Measurements from ENCODE around the gene GALNS. TPM values are rescaled to one million over a fixed set of nuclear protein-coding genes. Genes with fewer than 3 reads are reported as not detected.

The GALNS gene
- total and polyA plus RNA-seq, 2 of the 13 experiments (the other 11 are each of a cell fraction or from before 2014, with no cell fraction given) = 9.2 to 9.8 TPM

DNA sequence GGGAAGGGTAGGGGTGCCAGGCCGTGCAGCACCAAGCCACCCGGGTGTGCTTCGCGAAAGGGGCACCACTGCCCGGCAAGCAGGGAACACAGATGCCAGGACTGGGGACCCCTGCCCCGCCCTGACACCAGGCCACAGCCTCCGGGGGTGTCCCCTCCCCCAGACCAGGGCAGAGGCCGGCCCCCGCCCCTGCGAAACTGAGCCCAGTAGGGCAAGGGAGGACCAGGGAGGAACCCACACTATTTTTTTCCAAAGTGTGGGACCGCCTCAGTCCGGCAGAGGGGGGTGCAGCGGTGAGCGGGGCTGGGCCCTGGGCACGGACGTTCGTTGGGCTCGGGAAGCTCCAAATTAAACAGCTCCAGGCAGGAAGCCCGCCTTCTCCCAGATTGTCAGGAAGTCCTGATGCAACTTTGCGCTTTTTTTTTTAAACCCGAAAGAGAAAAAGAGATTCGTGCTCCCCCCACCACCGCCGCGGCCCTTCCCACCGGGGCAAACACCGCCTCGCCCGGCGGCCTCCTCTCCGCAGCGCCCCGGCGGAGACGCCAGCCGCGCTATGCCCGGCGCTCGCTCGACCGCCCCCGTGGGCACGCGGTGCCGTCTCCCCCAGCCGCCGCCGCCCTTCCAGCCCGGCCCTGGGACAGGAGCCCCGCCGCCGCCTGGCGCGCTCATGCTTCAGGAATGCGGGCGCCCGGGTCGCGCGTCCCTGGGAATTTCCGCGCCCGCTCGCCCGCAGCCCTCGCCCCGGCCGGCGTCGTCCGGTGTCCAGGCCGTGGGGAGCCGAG, 72.5 kb downstream of the GALNS start (continued):
- TF ChIP-seq ZNF790 (CRISPR knock-in tag; IDR thresholded peaks at IDR 0.05; ENCODE audit: borderline replicate concordance) (0 out of 2 replicates have a peak, but pooled peaks have one; percentile 63), ZKSCAN8 (CRISPR knock-in tag; IDR thresholded peaks at IDR 0.05; ENCODE audit: borderline replicate concordance) (no peak), ATF7-NPFF (CRISPR knock-in tag; IDR thresholded peaks at IDR 0.05; ENCODE audit: low read depth) (peak; percentile 82; the same call in 1 of the 2 replicates), ZNF296 (CRISPR knock-in tag; conservative IDR thresholded peaks at IDR 0.05) (no peak), NKX3-1 (CRISPR knock-in tag; IDR thresholded peaks at IDR 0.05) (peak; percentile 6; the same call in 1 of the 2 replicates), ZNF724P (CRISPR knock-in tag; IDR thresholded peaks at IDR 0.05; ENCODE audit: borderline replicate concordance) (0 out of 2 replicates have a peak, but pooled peaks have one; percentile 72), SKI (IDR thresholded peaks at IDR 0.05; ENCODE audit: partially characterized antibody) (peak; percentile 68)
- TF ChIP-seq, protein P1, sequence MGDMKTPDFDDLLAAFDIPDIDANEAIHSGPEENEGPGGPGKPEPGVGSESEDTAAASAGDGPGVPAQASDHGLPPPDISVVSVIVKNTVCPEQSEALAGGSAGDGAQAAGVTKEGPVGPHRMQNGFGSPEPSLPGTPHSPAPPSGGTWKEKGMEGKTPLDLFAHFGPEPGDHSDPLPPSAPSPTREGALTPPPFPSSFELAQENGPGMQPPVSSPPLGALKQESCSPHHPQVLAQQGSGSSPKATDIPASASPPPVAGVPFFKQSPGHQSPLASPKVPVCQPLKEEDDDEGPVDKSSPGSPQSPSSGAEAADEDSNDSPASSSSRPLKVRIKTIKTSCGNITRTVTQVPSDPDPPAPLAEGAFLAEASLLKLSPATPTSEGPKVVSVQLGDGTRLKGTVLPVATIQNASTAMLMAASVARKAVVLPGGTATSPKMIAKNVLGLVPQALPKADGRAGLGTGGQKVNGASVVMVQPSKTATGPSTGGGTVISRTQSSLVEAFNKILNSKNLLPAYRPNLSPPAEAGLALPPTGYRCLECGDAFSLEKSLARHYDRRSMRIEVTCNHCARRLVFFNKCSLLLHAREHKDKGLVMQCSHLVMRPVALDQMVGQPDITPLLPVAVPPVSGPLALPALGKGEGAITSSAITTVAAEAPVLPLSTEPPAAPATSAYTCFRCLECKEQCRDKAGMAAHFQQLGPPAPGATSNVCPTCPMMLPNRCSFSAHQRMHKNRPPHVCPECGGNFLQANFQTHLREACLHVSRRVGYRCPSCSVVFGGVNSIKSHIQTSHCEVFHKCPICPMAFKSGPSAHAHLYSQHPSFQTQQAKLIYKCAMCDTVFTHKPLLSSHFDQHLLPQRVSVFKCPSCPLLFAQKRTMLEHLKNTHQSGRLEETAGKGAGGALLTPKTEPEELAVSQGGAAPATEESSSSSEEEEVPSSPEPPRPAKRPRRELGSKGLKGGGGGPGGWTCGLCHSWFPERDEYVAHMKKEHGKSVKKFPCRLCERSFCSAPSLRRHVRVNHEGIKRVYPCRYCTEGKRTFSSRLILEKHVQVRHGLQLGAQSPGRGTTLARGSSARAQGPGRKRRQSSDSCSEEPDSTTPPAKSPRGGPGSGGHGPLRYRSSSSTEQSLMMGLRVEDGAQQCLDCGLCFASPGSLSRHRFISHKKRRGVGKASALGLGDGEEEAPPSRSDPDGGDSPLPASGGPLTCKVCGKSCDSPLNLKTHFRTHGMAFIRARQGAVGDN (CRISPR knock-in tag; IDR thresholded peaks at IDR 0.05) = peak; percentile 60; the same call in 1 of the 2 replicates
- TF ChIP-seq, protein P2, sequence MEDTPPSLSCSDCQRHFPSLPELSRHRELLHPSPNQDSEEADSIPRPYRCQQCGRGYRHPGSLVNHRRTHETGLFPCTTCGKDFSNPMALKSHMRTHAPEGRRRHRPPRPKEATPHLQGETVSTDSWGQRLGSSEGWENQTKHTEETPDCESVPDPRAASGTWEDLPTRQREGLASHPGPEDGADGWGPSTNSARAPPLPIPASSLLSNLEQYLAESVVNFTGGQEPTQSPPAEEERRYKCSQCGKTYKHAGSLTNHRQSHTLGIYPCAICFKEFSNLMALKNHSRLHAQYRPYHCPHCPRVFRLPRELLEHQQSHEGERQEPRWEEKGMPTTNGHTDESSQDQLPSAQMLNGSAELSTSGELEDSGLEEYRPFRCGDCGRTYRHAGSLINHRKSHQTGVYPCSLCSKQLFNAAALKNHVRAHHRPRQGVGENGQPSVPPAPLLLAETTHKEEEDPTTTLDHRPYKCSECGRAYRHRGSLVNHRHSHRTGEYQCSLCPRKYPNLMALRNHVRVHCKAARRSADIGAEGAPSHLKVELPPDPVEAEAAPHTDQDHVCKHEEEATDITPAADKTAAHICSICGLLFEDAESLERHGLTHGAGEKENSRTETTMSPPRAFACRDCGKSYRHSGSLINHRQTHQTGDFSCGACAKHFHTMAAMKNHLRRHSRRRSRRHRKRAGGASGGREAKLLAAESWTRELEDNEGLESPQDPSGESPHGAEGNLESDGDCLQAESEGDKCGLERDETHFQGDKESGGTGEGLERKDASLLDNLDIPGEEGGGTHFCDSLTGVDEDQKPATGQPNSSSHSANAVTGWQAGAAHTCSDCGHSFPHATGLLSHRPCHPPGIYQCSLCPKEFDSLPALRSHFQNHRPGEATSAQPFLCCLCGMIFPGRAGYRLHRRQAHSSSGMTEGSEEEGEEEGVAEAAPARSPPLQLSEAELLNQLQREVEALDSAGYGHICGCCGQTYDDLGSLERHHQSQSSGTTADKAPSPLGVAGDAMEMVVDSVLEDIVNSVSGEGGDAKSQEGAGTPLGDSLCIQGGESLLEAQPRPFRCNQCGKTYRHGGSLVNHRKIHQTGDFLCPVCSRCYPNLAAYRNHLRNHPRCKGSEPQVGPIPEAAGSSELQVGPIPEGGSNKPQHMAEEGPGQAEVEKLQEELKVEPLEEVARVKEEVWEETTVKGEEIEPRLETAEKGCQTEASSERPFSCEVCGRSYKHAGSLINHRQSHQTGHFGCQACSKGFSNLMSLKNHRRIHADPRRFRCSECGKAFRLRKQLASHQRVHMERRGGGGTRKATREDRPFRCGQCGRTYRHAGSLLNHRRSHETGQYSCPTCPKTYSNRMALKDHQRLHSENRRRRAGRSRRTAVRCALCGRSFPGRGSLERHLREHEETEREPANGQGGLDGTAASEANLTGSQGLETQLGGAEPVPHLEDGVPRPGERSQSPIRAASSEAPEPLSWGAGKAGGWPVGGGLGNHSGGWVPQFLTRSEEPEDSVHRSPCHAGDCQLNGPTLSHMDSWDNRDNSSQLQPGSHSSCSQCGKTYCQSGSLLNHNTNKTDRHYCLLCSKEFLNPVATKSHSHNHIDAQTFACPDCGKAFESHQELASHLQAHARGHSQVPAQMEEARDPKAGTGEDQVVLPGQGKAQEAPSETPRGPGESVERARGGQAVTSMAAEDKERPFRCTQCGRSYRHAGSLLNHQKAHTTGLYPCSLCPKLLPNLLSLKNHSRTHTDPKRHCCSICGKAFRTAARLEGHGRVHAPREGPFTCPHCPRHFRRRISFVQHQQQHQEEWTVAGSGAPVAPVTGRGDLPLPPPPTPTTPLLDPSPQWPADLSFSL (CRISPR knock-in tag; IDR thresholded peaks at IDR 0.05) = 0 out of 2 replicates have a peak, but pooled peaks have one; percentile 16
- TF ChIP-seq, protein P3, sequence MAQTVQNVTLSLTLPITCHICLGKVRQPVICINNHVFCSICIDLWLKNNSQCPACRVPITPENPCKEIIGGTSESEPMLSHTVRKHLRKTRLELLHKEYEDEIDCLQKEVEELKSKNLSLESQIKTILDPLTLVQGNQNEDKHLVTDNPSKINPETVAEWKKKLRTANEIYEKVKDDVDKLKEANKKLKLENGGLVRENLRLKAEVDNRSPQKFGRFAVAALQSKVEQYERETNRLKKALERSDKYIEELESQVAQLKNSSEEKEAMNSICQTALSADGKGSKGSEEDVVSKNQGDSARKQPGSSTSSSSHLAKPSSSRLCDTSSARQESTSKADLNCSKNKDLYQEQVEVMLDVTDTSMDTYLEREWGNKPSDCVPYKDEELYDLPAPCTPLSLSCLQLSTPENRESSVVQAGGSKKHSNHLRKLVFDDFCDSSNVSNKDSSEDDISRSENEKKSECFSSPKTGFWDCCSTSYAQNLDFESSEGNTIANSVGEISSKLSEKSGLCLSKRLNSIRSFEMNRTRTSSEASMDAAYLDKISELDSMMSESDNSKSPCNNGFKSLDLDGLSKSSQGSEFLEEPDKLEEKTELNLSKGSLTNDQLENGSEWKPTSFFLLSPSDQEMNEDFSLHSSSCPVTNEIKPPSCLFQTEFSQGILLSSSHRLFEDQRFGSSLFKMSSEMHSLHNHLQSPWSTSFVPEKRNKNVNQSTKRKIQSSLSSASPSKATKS (CRISPR knock-in tag; IDR thresholded peaks at IDR 0.05) = no peak
- TF ChIP-seq, protein P4, sequence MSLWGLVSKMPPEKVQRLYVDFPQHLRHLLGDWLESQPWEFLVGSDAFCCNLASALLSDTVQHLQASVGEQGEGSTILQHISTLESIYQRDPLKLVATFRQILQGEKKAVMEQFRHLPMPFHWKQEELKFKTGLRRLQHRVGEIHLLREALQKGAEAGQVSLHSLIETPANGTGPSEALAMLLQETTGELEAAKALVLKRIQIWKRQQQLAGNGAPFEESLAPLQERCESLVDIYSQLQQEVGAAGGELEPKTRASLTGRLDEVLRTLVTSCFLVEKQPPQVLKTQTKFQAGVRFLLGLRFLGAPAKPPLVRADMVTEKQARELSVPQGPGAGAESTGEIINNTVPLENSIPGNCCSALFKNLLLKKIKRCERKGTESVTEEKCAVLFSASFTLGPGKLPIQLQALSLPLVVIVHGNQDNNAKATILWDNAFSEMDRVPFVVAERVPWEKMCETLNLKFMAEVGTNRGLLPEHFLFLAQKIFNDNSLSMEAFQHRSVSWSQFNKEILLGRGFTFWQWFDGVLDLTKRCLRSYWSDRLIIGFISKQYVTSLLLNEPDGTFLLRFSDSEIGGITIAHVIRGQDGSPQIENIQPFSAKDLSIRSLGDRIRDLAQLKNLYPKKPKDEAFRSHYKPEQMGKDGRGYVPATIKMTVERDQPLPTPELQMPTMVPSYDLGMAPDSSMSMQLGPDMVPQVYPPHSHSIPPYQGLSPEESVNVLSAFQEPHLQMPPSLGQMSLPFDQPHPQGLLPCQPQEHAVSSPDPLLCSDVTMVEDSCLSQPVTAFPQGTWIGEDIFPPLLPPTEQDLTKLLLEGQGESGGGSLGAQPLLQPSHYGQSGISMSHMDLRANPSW (CRISPR knock-in tag; IDR thresholded peaks at IDR 0.05; ENCODE audit: borderline replicate concordance) = no peak
